Heart right ventricle (tissue), 16 donors: ENCODE data around the gene LAMA5. TPM values are rescaled to one million over a fixed set of nuclear protein-coding genes. Genes with fewer than 3 reads are reported as not detected.

ENCODE experiments used
- ATAC-seq, 8 donors: fragments of 200-7000 bp; cut with Tn5 transposase; one replicate each; pipeline ENCODE4 v1.9.1; 2020; ENCODE audit warnings: mild to moderate bottlenecking in 8 of 8, moderate library complexity in 8 of 8, moderate number of reproducible peaks in 1 of 8
- DNase-seq, 2 donors: peaks; one replicate each; pipeline ENCODE4 v3.0.0-alpha.2; 2020
- H3K27ac ChIP-seq, 10 donors: fragments of 200-600 bp; sonication (generic) in 2 of 10; one replicate each; pipeline versions ENCODE4 v1.5.0 to v1.8.0; 2020 to 2022; ENCODE audit warnings: mild to moderate bottlenecking in 3 of 10
- H3K27me3 ChIP-seq, 7 donors: fragments of 200-600 bp; one replicate each; pipeline ENCODE4 v1.8.0; 2021 to 2022; ENCODE audit warnings: mild to moderate bottlenecking in 2 of 7
- H3K36me3 ChIP-seq, 9 donors: fragments of 200-600 bp; sonication (generic) in 1 of 9; one replicate each; pipeline versions ENCODE4 v1.5.0 to v1.8.0; 2020 to 2022; ENCODE audit warnings: mild to moderate bottlenecking in 2 of 9
- H3K4me1 ChIP-seq, 9 donors: fragments of 200-600 bp; sonication (generic) in 1 of 9; one replicate each; pipeline versions ENCODE4 v1.5.0 to v1.8.0; 2020 to 2022; ENCODE audit warnings: mild to moderate bottlenecking in 4 of 9
- H3K4me3 ChIP-seq, 10 donors: fragments of 200-600 bp; sonication (generic) in 2 of 10; one replicate each; pipeline versions ENCODE4 v1.5.0 to v1.8.0; 2020 to 2022; ENCODE audit warnings: mild to moderate bottlenecking in 7 of 10, moderate library complexity in 2 of 10
- H3K9me3 ChIP-seq, 11 donors: fragments of 200-600 bp in 10 of 11; sonication (generic) in 2 of 11; one replicate each; pipeline versions ENCODE4 v1.5.0 to v1.8.0; 2013 to 2022; ENCODE audit warnings: mild to moderate bottlenecking in 2 of 11, control low read depth in 1 of 11, moderate library complexity in 1 of 11
- CTCF ChIP-seq, 9 donors: fragments of 200-600 bp; sonication (generic) in 2 of 9; IDR thresholded peaks; one replicate each; pipeline versions ENCODE4 v1.5.0 to v1.8.0; 2021 to 2022; ENCODE audit warnings: antibody characterized with exemption in 9 of 9, mild to moderate bottlenecking in 5 of 9, moderate library complexity in 1 of 9
- WGBS, 2 donors: extraction: QIAGEN DNeasy Blood & Tissue Kit; methylation state at CpG; one replicate each; pipeline ENCODE4 v1.1.7; 2013; ENCODE audit warnings: inconsistent platforms in 1 of 2; 5-methylcytosine and 5-hydroxymethylcytosine counted together
- intact Hi-C, 10 donors: fragments of 100-400 bp; cut with DNase I; formaldehyde crosslinking; loops; one replicate each; pipeline versions ENCODE4 v1.11.1 to v1.14.2; 2022
- polyA plus RNA-seq, 2 donors: library from polyadenylated mRNA; stranded (reverse); fragments of 200-250 nt; gene quantifications; one replicate each; pipeline ENCODE4 v1.2.3, GENCODE V29; 2013
- total RNA-seq, 10 donors: library from RNA; stranded (reverse); fragmentation: NEBNext Ultra II Directional in 3 of 10; extraction: Animal tissue kit (Norgen Biotek cat#: 25700) in 3 of 10; gene quantifications; one replicate each; pipeline versions ENCODE4 v1.2.1 to v1.2.4, GENCODE V29; 2021 to 2023
- donor health status: Arrhythmogenic right ventricular cardiomyopathy.
- donor health status: ischemic (EF 13 %, LVEDD 7.1; RV severe dilation, severe dysfunction).
- donor health status: healthy with polysubstance abuse.
- donor health status: DM: no; HTN: yes; CAD: no.
- donor health status: DM: no; HTN: no; CAD: no.
- donor health status: ischemic (EF 25% LVEDD 6.9; RV normal size, moderate dysfunction).
- donor health status: ischemic (EF 25% LVEDD 5.7; RV mildly dilated, moderate dysfunction).
- donor health status: healthy.
- donor health status: DM: yes; HTN: yes; CAD: no.
- donor health status: Ischemic cardiomyopathy.
- donor health status: ischemic (EF 35%, LVEDD 5.7; RV mildly dilated, moderate dysfunction).
- donor health status: nonischemic (EF 11% LVEDD 7.7; RV severe dilation, severe dysfunction).
- donor health status: DM: yes; HTN: yes; CAD: no.
- donor health status: PGD.
- donor health status: ischemic (EF 29% LVEDD 5.4; RV normal size, mild dysfunction).
- donor health status: nonischemic (EF 23%, LVEDD 6.1; RV moderate dilation, normal function).

Gene LAMA5
- total and polyA plus RNA-seq, 12 donors = 53.9 to 358 (median 76.5) TPM

GRCh38 chr20:62350098-62350628 lies 16.9 kb downstream of the LAMA5 start:
- Histone ChIP-seq H3K36me3 (peaks cover 3 to 75% (median 34%) of the 10 kb centered on the region in 9 donors), H3K9me3 (peaks cover 0 to 9% (median 0%) of the 10 kb centered on the region in 11 donors), H3K4me3 (no peak overlapping the region), H3K27me3 (no peaks in the 10 kb centered on the region), H3K4me1 (peaks cover 8 to 33% (median 22%) of the 10 kb centered on the region in 9 donors), H3K27ac (no peak overlapping the region)
- intact Hi-C loops = loop anchor here in 2 of 10 donors (5.0 kb wide), 2 partner anchors 33 to 43 kb away; no protein-coding TSS in a partner anchor
- 75 to 77% methylated on average over 16 of the region's 16 CpGs for WGBS, 2 donors
- DNase-seq (peak in 1 of 2 donors; percentile 8), ATAC-seq (no peak)
- TF ChIP-seq CTCF (IDR thresholded peaks at IDR 0.05) = no peak

GRCh38 chr20:62349556-62350097 lies 17.5 kb downstream of the LAMA5 start:
- DNase-seq (no peak), ATAC-seq (no peak)
- Histone ChIP-seq H3K9me3 (peaks cover 0 to 9% (median 0%) of the 10 kb centered on the region in 11 donors), H3K27ac (no peak overlapping the region), H3K4me1 (peaks cover 3 to 27% (median 16%) of the 10 kb centered on the region in 9 donors), H3K27me3 (no peaks in the 10 kb centered on the region), H3K4me3 (no peak overlapping the region), H3K36me3 (peaks cover 3 to 80% (median 34%) of the 10 kb centered on the region in 9 donors)
- intact Hi-C loops = loop anchor here in 5 of 10 donors (5.0 kb wide), 3 partner anchors 32 to 42 kb away; no protein-coding TSS in a partner anchor
- no peak for TF ChIP-seq CTCF (IDR thresholded peaks at IDR 0.05)
- WGBS, 2 donors = 82 to 86% methylated on average over 7 of the region's 7 CpGs

DNA sequence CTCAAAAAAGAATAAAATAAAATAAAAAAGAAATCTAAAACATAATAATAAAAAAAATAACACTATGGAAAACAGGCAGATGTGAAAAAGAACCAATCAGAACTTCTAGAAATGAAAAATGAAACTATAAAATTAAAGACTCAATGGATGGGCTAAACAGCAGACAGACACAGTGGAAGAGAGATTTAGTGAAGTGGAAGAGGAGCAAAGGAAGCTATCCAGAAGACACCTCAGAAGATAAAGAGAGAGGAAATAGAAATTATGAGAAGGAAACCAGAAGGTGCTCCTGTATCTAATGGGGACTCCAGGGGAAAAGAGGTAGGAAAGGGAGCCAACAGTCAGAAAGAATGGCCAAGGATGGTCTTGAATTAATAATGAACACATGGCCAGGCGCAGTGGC lies 18.5 kb downstream of the LAMA5 start:
- H3K27ac ChIP-seq = no peak overlapping the region
- ATAC-seq (no peak), DNase-seq (no peak)
- peaks cover 3 to 91% (median 34%) of the 10 kb centered on the region in 9 donors for H3K36me3 ChIP-seq
- H3K4me1 ChIP-seq = peaks cover 0 to 17% (median 7%) of the 10 kb centered on the region in 9 donors
- H3K27me3 ChIP-seq = no peaks in the 10 kb centered on the region
- peaks cover 0 to 9% (median 0%) of the 10 kb centered on the region in 11 donors for H3K9me3 ChIP-seq
- H3K4me3 ChIP-seq = no peak overlapping the region
- WGBS, 2 donors = 46 to 100% methylated on average over 1 of the region's 1 CpG
- intact Hi-C loops = loop anchor here in 3 of 10 donors (5.0 kb wide), 1 partner anchor 36 kb away; no protein-coding TSS in a partner anchor
- TF ChIP-seq CTCF (IDR thresholded peaks at IDR 0.05) = no peak

- WGBS, 2 donors = 71 to 81% methylated on average over 9 of the region's 9 CpGs
- Histone ChIP-seq H3K36me3 (peaks cover 3 to 95% (median 35%) of the 10 kb centered on the region in 9 donors), H3K27me3 (no peaks in the 10 kb centered on the region), H3K4me3 (no peak overlapping the region), H3K4me1 (peaks cover 0 to 7% (median 0%) of the 10 kb centered on the region in 9 donors), H3K27ac (no peak overlapping the region), H3K9me3 (peaks cover 0 to 9% (median 0%) of the 10 kb centered on the region in 11 donors)
- no peak for TF ChIP-seq CTCF (IDR thresholded peaks at IDR 0.05)
- ATAC-seq = peak in 2 of 8 donors; percentile 19 to 36
- intact Hi-C loops = loop anchor here in 3 of 10 donors (5.0 kb wide), 1 partner anchor 35 kb away; no protein-coding TSS in a partner anchor
- peak in 1 of 2 donors; percentile 28 for DNase-seq
Observed at GRCh38 chr20:62347445-62347844, 19.7 kb downstream of the LAMA5 start.
